Vagina (tissue), 2 donors: ENCODE data around the gene INTS1.

Source experiments
- CTCF ChIP-seq, 3 experiments: fragments of 450-650 bp in 2 of 3; fragments of 200-600 bp in 1 of 3; sonication (generic) in 1 of 3; IDR thresholded peaks; one replicate each; pipeline ENCODE4 v1.5.1; 2017 to 2019; ENCODE audit warnings: antibody characterized with exemption in 3 of 3, mild to moderate bottlenecking in 2 of 3, moderate library complexity in 2 of 3
- POLR2A ChIP-seq, 2 donors: fragments of 450-650 bp; IDR thresholded peaks; one replicate each; pipeline ENCODE4 v1.6.1; 2017; ENCODE audit warnings: antibody characterized with exemption in 2 of 2, mild to moderate bottlenecking in 2 of 2, moderate library complexity in 2 of 2
- POLR2AphosphoS5 ChIP-seq, 2 donors: sonication (generic); formaldehyde crosslinking; IDR thresholded peaks; one replicate each; pipeline ENCODE4 v1.9.0; 2017; ENCODE audit warnings: antibody characterized with exemption in 2 of 2, mild to moderate bottlenecking in 2 of 2, low read depth in 1 of 2; ENCODE audit not compliant: insufficient read depth in 1 of 2

GRCh38 chr7:1447551-1448244 is 56.5 kb downstream of the INTS1 start:
- no peak for TF ChIP-seq POLR2A (IDR thresholded peaks at IDR 0.05)
- no peak for TF ChIP-seq CTCF (IDR thresholded peaks at IDR 0.05)
- no peak for TF ChIP-seq POLR2AphosphoS5 (IDR thresholded peaks at IDR 0.05; ENCODE audit: insufficient read depth in 1 of 2, low read depth in 1 of 2)
